ENCODE measurements around the gene PLAU.

DNA sequence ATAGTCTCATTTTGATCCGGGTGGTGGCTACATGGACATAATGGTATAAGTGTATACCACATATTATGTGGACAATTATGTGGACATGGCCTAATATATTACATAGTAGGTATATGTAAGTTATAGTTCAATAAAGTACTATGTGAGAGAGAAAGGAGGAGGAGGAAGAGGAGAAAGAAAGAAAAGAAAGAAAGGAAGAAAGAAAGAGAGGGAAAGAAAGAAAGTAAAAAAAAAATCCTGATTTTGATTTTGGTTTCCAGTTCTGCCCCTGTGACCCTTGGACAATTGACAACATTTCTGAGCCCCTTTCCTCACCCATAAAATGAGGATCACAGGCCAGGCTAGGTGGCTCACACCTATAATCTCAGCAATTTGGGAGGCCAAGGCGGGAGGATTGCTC is 44.8 kb downstream of the PLAU start:
- TF ChIP-seq, protein P1, sequence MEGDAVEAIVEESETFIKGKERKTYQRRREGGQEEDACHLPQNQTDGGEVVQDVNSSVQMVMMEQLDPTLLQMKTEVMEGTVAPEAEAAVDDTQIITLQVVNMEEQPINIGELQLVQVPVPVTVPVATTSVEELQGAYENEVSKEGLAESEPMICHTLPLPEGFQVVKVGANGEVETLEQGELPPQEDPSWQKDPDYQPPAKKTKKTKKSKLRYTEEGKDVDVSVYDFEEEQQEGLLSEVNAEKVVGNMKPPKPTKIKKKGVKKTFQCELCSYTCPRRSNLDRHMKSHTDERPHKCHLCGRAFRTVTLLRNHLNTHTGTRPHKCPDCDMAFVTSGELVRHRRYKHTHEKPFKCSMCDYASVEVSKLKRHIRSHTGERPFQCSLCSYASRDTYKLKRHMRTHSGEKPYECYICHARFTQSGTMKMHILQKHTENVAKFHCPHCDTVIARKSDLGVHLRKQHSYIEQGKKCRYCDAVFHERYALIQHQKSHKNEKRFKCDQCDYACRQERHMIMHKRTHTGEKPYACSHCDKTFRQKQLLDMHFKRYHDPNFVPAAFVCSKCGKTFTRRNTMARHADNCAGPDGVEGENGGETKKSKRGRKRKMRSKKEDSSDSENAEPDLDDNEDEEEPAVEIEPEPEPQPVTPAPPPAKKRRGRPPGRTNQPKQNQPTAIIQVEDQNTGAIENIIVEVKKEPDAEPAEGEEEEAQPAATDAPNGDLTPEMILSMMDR (IDR thresholded peaks at IDR 0.05) = no peak
- TF ChIP-seq POLR2A (IDR thresholded peaks at IDR 0.05) (no peak), POLR2AphosphoS5 (IDR thresholded peaks at IDR 0.05) (no peak)

Data from stomach (tissue), 4 donors.